Activated CD4-positive, alpha-beta T cell treated with anti-CD3 and anti-CD28 coated beads, Interleukin-2, amount 10 ng/mL, durations not matched to agents 7 days and 5 days (primary cell): Measurements from ENCODE around the gene RAD51B. TPM values are rescaled to one million over a fixed set of nuclear protein-coding genes. Genes with fewer than 3 reads are reported as not detected.
"Not testable (repeated sequence)": the region's sequence is repeated elsewhere in the genome, so short reads cannot be mapped to it uniquely, and the experiment has no call there.

ENCODE experiments used
- CTCF ChIA-PET: fragments of 350-600 bp; sonication (Branson Sonifier 250); formaldehyde crosslinking; loops from one replicate; lab custom pipeline; 2021; ENCODE audit warnings: antibody characterized with exemption; lab: Charles Lee
- POLR2A ChIA-PET: fragments of 350-600 bp; sonication (Branson Sonifier 250); formaldehyde crosslinking; loops from one replicate; lab custom pipeline; 2021; ENCODE audit warnings: antibody characterized with exemption; lab: Charles Lee
- DNase-seq: peaks from one replicate; pipeline ENCODE4 v3.0.0-alpha.2; 2020
- H3K27ac Mint-ChIP-seq: one replicate; pipeline ENCODE4 v1.8.0; 2021; ENCODE audit warnings: mild to moderate bottlenecking, moderate library complexity, mixed read lengths
- H3K27me3 Mint-ChIP-seq: one replicate; pipeline ENCODE4 v1.8.0; 2021; ENCODE audit warnings: mixed read lengths
- H3K36me3 Mint-ChIP-seq: one replicate; pipeline ENCODE4 v1.8.0; 2021; ENCODE audit warnings: low read depth, mixed read lengths
- H3K4me1 Mint-ChIP-seq: one replicate; pipeline ENCODE4 v1.8.0; 2021; ENCODE audit warnings: mixed read lengths
- H3K4me3 Mint-ChIP-seq: one replicate; pipeline ENCODE4 v1.8.0; 2021; ENCODE audit warnings: mild to moderate bottlenecking, moderate library complexity, mixed read lengths
- H3K9me3 Mint-ChIP-seq: one replicate; pipeline ENCODE4 v1.8.0; 2021; ENCODE audit warnings: mixed read lengths
- total RNA-seq, 2 experiments: library from RNA; stranded (reverse); gene quantifications; one replicate each; pipeline ENCODE4 v1.2.3, GENCODE V29; 2021

Gene RAD51B
- total RNA-seq, 2 experiments from 2014 or later = 20.6 to 30.3 TPM

GRCh38 chr14:68013326-68013725, 193.7 kb downstream of the RAD51B start:
- Mint-ChIP-seq H3K4me3 (no peak overlapping the region), H3K4me1 (no peaks in the 10 kb centered on the region), H3K27ac (no peak overlapping the region), H3K9me3 (no peaks in the 10 kb centered on the region), H3K36me3 (no peaks in the 10 kb centered on the region), H3K27me3 (no peaks in the 10 kb centered on the region)
- ChIA-PET CTCF (no interaction called here), POLR2A (no interaction called here)
- no peak for DNase-seq

- DNase-seq = no peak
- ChIA-PET POLR2A (no interaction called here), CTCF (interaction anchor here (0.5 to 0.6 kb wide), 2 partner anchors 446 to 928 kb away, joined by 3 read pairs; no protein-coding TSS in a partner anchor)
- H3K27ac Mint-ChIP-seq = no peak overlapping the region
- H3K4me1 Mint-ChIP-seq = no peaks in the 10 kb centered on the region
- no peaks in the 10 kb centered on the region for H3K36me3 Mint-ChIP-seq
- H3K9me3 Mint-ChIP-seq = no peaks in the 10 kb centered on the region
- H3K4me3 Mint-ChIP-seq = no peak overlapping the region
- no peaks in the 10 kb centered on the region for H3K27me3 Mint-ChIP-seq
Observed at GRCh38 chr14:68014771-68015170, 195.2 kb downstream of the RAD51B start.

- Mint-ChIP-seq H3K27me3 (no peaks in the 10 kb centered on the region), H3K27ac (no peak overlapping the region), H3K4me1 (no peaks in the 10 kb centered on the region), H3K4me3 (no peak overlapping the region), H3K9me3 (no peaks in the 10 kb centered on the region), H3K36me3 (no peaks in the 10 kb centered on the region)
- ChIA-PET POLR2A (no interaction called here), CTCF (interaction anchor here (0.5 kb wide), 1 partner anchor 929 kb away, joined by 3 read pairs; no protein-coding TSS in a partner anchor)
- DNase-seq = no peak
Observed at GRCh38 chr14:68015356-68016254, 196.0 kb downstream of the RAD51B start.

- Mint-ChIP-seq H3K36me3 (no peaks in the 10 kb centered on the region), H3K27ac (no peak overlapping the region), H3K4me3 (no peak overlapping the region), H3K9me3 (no peaks in the 10 kb centered on the region), H3K4me1 (no peaks in the 10 kb centered on the region), H3K27me3 (no peaks in the 10 kb centered on the region)
- CTCF ChIA-PET = interaction anchor here (0.8 to 1.4 kb wide), 3 partner anchors 10 to 828 kb away, joined by 3 to 6 read pairs (median 3); no protein-coding TSS in a partner anchor
- no peak for DNase-seq
- POLR2A ChIA-PET = no interaction called here
Observed at GRCh38 chr14:68016255-68016914, 196.8 kb downstream of the RAD51B start.

- H3K4me3 Mint-ChIP-seq = no peak overlapping the region
- no peak for DNase-seq
- ChIA-PET CTCF (interaction anchor here (0.9 kb wide), 1 partner anchor 60 kb away, joined by 3 read pairs; no protein-coding TSS in a partner anchor), POLR2A (no interaction called here)
- peaks cover under 1% of the 10 kb centered on the region for H3K9me3 Mint-ChIP-seq
- H3K4me1 Mint-ChIP-seq = no peaks in the 10 kb centered on the region
- H3K36me3 Mint-ChIP-seq = no peaks in the 10 kb centered on the region
- H3K27me3 Mint-ChIP-seq = no peaks in the 10 kb centered on the region
- no peak overlapping the region for H3K27ac Mint-ChIP-seq
Observed at GRCh38 chr14:68018598-68018997, 199.0 kb downstream of the RAD51B start.

- Mint-ChIP-seq H3K9me3 (peaks cover 4% of the 10 kb centered on the region), H3K36me3 (no peaks in the 10 kb centered on the region), H3K4me3 (no peak overlapping the region), H3K4me1 (no peaks in the 10 kb centered on the region), H3K27me3 (no peaks in the 10 kb centered on the region), H3K27ac (no peak overlapping the region)
- ChIA-PET POLR2A (no interaction called here), CTCF (no interaction called here)
- no peak for DNase-seq
Observed at GRCh38 chr14:68020493-68020892, 200.9 kb downstream of the RAD51B start.

GRCh38 chr14:68020999-68021663, 201.6 kb downstream of the RAD51B start:
- POLR2A ChIA-PET = no interaction called here
- CTCF ChIA-PET = no interaction called here
- no peak overlapping the region for H3K4me3 Mint-ChIP-seq
- no peaks in the 10 kb centered on the region for H3K4me1 Mint-ChIP-seq
- peaks cover 4% of the 10 kb centered on the region for H3K9me3 Mint-ChIP-seq
- DNase-seq = no peak
- H3K36me3 Mint-ChIP-seq = no peaks in the 10 kb centered on the region
- no peaks in the 10 kb centered on the region for H3K27me3 Mint-ChIP-seq
- H3K27ac Mint-ChIP-seq = no peak overlapping the region

GRCh38 chr14:68027276-68027675, 207.7 kb downstream of the RAD51B start:
- DNase-seq = no peak
- Mint-ChIP-seq H3K9me3 (peaks cover 18% of the 10 kb centered on the region), H3K4me3 (no peak overlapping the region), H3K4me1 (no peaks in the 10 kb centered on the region), H3K27me3 (no peaks in the 10 kb centered on the region), H3K27ac (no peak overlapping the region), H3K36me3 (peaks cover 1% of the 10 kb centered on the region)
- CTCF ChIA-PET = interaction anchor here (1.2 kb wide), 1 partner anchor 11 kb away, joined by 3 read pairs; no protein-coding TSS in a partner anchor
- POLR2A ChIA-PET = no interaction called here

- CTCF ChIA-PET = interaction anchor here (1.6 kb wide), 1 partner anchor 11 kb away, joined by 6 read pairs; no protein-coding TSS in a partner anchor
- H3K36me3 Mint-ChIP-seq = peaks cover 1% of the 10 kb centered on the region
Observed at GRCh38 chr14:68028075-68028474, 208.5 kb downstream of the RAD51B start.

GRCh38 chr14:68031011-68031410, 211.4 kb downstream of the RAD51B start:
- CTCF ChIA-PET, H3K4me1 Mint-ChIP-seq, POLR2A ChIA-PET, H3K27ac Mint-ChIP-seq, H3K4me3 Mint-ChIP-seq, H3K36me3 Mint-ChIP-seq, H3K27me3 Mint-ChIP-seq, DNase-seq: not testable (repeated sequence)
- peaks cover 14% of the 10 kb centered on the region for H3K9me3 Mint-ChIP-seq

More at GRCh38 chr14:68028075-68028474, 208.5 kb downstream of the RAD51B start:
- H3K27ac Mint-ChIP-seq = no peak overlapping the region
- H3K4me1 Mint-ChIP-seq = no peaks in the 10 kb centered on the region
- POLR2A ChIA-PET = no interaction called here
- H3K27me3 Mint-ChIP-seq = no peaks in the 10 kb centered on the region
- H3K4me3 Mint-ChIP-seq = no peak overlapping the region
- no peak for DNase-seq
- peaks cover 18% of the 10 kb centered on the region for H3K9me3 Mint-ChIP-seq

GRCh38 chr14:68032154-68032553, 212.6 kb downstream of the RAD51B start:
- POLR2A ChIA-PET = no interaction called here
- H3K9me3 Mint-ChIP-seq = peaks cover 11% of the 10 kb centered on the region
- DNase-seq = no peak
- CTCF ChIA-PET = no interaction called here
- H3K4me1 Mint-ChIP-seq = no peaks in the 10 kb centered on the region
- H3K4me3 Mint-ChIP-seq = no peak overlapping the region
- H3K36me3 Mint-ChIP-seq = no peaks in the 10 kb centered on the region
- no peak overlapping the region for H3K27ac Mint-ChIP-seq
- H3K27me3 Mint-ChIP-seq = no peaks in the 10 kb centered on the region

GRCh38 chr14:68033336-68033932, 213.9 kb downstream of the RAD51B start:
- Mint-ChIP-seq H3K9me3 (peaks cover 11% of the 10 kb centered on the region), H3K4me3 (no peak overlapping the region), H3K27me3 (no peaks in the 10 kb centered on the region), H3K4me1 (no peaks in the 10 kb centered on the region), H3K27ac (no peak overlapping the region), H3K36me3 (no peaks in the 10 kb centered on the region)
- CTCF ChIA-PET = no interaction called here
- POLR2A ChIA-PET = no interaction called here
- DNase-seq = no peak
